HTERT RPE-1 (cell line): ENCODE measurements around the gene STK24.

Experiments
- in situ Hi-C: fragments of 300-500 bp; cut with MboI; formaldehyde crosslinking; loops from 4 replicates; pipeline ENCODE4 v1.14.3; 2020; ENCODE audit warnings: low sequenced_read_pairs

STK24 gene

GRCh38 chr13:98514288-98514687, 62.6 kb downstream of the STK24 start:
- in situ Hi-C loops = no loop called here

- in situ Hi-C loops = no loop called here
Observed at GRCh38 chr13:98513837-98514236, 63.1 kb downstream of the STK24 start.

DNA sequence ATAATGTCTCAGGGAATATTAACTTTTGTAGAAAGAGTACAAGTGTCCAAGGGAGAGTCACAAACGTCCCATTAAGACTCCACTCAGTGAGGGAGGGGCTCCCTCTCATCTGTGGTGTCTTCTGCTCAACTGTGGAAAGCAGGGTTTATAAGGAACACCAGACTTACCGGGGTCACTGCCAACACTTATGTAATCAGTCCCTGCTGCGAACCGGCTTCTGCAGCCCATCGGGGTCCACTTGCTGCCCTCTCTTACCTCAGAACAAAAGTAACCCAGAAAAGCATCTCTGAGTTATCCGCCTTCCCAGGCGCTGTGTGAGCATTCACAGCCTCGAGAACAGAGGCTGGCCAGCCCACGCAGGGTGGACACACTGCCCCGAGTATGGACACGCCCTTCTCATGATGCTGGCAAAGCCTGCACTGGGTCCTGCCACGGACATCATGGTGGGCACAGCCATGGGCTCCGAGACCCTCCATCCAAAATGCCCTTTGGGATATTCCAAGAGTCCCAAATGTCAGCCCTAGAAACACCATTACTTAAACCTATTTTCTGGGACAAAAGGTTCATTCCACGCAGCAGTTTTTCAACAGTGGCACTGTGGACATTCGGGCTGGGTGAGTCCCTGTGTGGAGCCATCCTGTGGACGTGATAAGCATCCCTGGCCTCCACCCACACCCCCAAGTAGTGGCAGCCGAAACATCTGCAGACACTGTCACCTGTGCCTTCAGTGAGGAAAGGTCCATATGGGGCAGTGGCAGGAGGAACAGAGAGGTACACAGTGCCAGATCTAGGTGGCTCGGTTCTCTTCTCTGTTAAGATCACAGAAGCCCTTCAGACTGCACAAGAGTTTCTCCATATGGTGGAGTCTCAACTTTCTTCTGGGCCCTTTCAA, 63.9 kb downstream of the STK24 start:
- in situ Hi-C loops = no loop called here

GRCh38 chr13:98511435-98511834, 65.5 kb downstream of the STK24 start:
- in situ Hi-C loops = no loop called here

DNA sequence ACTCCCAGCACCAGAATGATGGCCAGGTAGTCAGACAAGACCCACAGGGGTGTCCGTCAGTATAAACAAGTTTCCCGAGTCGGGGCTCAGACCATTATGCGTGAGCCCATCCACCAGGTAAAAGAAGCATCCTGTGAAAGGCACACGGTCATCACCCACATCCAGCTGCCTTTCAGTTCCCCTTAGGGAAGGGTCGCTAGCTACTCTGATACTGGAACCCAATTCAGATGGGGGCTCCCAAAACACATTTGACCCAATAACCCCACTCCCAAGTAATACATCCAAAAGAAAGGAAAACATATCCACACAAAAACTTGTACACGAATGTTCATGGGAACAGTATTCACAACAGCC, 66.8 kb downstream of the STK24 start:
- in situ Hi-C loops = no loop called here

GRCh38 chr13:98509271-98510155, 67.4 kb downstream of the STK24 start:
- in situ Hi-C loops = no loop called here

DNA sequence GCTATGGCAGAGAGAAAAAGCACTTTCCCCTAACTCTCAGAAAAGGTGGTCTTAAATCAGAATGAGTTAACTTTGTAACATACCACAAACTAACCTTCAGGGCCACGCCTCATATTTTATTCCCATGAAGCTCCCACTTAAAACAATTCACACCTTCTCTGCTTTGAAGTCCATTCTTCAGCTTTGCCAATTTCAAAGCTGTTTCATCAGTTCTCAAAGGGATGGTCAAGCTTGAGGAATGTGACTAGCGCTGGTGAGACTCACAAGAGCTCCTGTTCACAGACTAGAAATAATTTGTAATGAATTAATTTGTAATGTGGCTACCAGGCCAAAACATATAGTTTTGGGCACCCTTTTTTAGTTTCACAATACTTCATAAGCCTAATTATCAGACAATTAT, 68.2 kb downstream of the STK24 start:
- in situ Hi-C loops = no loop called here

DNA sequence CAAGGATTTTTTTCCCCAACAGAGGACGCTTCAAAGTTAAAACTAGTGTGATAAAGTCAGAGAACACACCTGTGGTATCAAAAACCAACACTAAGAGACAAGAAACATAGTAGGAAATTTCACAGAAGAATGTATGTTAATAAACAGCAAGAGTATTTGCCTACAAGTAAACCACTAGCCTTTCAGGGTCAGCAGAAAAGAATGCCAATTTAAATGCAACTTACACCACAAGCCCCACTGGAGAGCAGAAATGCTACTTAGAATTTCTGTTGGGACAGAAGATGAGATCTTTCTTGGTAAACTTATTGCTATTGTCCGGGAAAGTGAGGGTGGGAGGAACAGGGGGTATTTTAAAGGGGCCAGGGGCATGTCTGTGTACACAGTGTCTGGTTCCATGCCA, 68.6 kb downstream of the STK24 start:
- in situ Hi-C loops = no loop called here

- in situ Hi-C loops = no loop called here
Observed at GRCh38 chr13:98507282-98507797, 69.6 kb downstream of the STK24 start.

DNA sequence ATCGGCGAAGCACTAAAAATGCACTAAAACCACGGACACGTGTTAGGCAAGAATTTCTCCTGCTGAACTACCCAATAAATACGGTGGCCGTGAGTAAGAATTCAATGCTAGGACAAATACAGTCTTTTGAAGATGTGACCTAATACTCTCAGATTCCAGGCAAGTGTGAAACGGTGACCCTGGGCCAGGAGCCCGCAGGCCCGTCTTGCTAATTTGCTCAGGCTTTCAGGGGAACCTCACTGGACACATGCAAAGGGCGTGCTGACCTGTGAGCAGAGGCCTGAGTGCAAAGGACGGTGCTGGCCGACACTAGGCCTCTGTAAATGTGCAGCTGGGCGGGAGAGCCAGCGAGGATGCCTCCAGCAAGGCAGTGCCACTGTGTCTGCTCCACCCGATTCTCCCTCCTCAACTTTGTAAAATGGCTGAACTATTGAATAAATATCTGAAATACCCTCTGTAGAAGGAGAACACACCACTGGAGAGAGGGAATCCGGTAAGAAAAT, 70.1 kb downstream of the STK24 start:
- in situ Hi-C loops = no loop called here

DNA sequence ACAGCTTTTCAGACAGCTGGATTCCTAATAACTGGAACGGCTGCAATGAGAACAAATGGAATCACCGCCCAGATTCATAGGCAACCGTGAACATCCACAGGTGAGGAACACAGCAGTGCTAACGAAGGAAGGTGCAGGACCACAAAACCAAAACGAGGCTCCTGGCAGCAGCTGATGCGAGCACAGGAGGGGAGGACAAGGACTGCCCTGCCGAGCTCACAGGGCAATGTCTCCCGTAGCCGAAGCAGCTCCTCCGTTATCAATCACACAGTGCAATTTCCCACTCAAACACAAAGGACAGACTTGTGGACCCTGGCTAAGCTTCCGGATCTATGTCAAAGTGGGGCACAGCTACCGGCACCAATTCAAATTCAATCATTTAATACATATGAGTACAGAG, 70.6 kb downstream of the STK24 start:
- in situ Hi-C loops = no loop called here

DNA sequence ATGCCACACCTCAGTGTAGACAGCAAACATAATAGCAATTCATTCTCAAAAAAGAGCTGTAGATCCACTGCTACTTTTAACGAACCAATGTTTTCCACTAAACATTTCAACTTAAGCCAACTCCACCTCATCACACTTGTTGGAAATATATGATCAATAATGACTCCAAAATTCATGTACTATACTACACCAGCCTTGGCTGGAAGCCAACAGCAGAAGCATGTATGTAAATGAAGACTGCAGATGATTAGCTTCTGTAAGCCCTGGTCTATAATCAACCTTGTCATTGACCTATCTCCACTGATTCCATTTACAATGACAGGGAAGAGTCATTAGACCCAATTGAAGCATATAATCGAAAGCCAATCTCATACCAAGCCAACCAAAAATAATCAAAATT, 71.7 kb downstream of the STK24 start:
- in situ Hi-C loops = no loop called here

DNA sequence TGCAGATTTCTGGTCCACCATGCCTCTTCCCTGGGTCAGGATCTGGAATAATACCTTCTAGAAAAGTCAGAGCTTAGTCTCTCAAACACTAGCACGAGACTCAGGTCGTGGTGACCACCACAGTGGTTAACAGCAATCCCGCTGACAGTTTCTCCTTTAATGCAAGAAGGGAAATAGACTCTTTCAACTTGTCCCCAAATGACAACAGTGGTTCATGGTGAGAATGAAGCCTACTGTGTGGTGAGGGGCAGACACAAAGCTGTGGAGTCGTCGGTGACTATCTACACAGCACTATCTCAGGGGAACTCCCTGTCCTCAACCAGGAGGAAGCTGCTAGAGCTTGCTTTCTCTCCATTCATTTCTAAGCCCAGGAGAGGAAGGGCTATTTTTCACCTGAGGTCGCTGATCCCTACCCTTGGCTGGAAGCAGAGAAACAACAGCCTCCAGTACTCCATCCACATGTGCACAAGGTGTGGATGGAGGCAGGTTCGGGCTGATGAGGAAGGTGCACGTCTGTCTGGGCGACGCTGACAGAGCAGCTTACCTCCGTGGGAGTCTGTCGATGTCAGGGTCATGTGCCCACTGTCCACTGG, 72.4 kb downstream of the STK24 start:
- in situ Hi-C loops = no loop called here

GRCh38 chr13:98504029-98504351, 72.9 kb downstream of the STK24 start:
- in situ Hi-C loops = no loop called here

DNA sequence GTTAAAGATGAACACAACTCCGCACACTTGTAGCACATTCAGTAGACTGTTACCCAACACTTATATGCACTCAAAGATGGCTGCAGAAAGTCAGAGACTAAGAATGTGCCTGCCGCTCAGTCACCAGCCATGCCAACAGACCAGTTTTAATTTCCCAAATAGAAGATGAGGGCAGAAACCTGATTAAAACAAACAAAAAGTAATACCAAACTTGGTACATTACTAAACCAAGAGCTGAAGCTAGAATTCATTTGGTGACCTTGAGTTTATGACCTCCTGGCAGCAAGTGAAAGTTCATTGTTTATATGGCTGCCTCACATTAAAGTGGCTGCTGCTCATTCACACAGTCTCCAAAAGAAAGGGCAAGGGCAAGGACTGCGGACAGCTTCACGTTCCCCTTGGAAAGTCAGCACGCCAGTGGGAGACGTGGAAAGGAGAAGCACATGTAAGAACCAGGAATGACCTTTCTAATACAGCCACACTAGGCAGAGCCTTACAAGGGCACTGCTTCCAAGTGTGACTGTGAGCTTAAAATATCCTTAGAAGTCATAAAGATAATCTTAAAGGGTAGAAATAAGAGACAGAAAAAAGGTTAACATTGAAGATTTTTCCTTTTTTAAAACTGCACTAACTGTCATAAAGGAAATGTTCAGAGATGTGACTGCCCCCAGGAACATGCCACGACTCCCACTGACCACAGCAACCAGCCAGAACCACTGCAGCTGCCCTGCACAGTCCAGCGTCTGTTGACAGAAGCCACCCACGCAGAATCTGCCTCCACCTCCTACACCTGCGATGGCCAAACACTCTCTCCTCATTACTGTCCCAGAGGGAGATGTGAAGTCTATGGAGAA, 73.5 kb downstream of the STK24 start:
- in situ Hi-C loops = no loop called here

DNA sequence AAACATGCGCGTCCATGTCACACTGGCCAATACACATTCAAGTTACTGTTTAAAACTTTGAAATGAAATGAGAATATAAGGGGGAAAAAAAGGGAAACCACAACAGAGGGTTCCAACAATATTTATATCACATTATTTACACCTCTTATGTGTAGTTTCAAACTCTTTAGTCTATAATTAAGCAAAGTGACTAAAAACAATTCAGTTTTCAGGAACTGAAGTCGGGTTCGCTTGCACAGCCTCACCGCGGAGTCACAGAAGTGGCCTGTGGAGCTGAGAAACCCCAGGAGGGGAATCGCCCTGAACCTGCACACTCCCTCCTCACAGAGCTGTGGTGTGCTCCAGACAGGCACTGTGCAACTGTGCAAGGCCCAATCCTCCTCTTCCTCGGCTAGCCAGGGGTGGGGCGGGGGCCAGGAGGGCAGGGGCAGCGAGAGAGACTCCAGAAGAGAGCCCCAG, 75.9 kb downstream of the STK24 start:
- in situ Hi-C loops = no loop called here

DNA sequence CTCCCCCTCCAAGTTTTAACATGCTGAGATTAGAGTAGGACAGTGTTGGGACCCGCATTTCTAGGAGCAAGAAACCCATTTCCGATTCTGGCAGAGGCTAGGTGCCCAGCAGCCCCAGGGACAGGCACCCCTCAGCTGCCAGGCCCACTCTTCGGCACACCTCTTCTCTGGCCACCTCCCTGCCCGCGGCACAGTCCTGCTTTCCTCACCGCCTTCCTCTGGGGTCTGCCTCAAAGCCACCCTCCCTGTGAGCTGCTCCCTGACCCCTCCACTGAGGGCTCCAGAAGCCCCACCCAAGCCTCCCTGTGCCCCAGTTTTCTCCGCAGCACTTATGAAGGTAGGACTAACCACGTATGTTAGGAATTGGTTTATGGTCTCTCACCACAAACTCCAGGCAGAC, 79.9 kb downstream of the STK24 start:
- in situ Hi-C loops = no loop called here

- in situ Hi-C loops = no loop called here
Observed at GRCh38 chr13:98496479-98496791, 80.5 kb downstream of the STK24 start.

GRCh38 chr13:98495627-98496478, 81.1 kb downstream of the STK24 start:
- in situ Hi-C loops = no loop called here

DNA sequence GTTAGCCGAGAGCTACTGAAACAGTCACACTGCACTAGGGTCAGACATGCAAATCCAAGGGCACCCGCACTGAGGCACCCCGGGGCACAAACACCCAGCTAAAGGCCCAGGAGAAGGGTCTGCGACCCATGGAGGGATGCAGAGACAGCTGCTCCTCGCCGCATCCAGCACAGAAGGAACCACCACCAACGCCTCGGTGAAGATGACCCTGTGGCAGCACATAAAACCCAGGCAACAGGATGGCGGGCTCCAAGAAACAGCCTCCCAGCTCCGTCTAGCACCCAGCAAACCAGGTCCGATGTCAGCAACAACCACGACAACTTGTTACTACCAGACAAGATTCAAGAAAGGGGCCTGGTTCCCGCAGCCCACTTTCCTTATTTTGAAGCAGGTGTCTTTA, 82.1 kb downstream of the STK24 start:
- in situ Hi-C loops = no loop called here
